Glutamatergic neuron (in vitro differentiated cells): ENCODE measurements around the gene TMCC1. TPM values are rescaled to one million over a fixed set of nuclear protein-coding genes. Genes with fewer than 3 reads are reported as not detected.
"Not testable (repeated sequence)": the region's sequence is repeated elsewhere in the genome, so short reads cannot be mapped to it uniquely, and the experiment has no call there.

Experiments
- DNase-seq: peaks from one replicate; pipeline ENCODE4 v3.0.0; 2022
- H3K27ac Mint-ChIP-seq: one replicate; pipeline ENCODE4 v1.8.0; 2020; ENCODE audit warnings: mild to moderate bottlenecking, mixed read lengths, inconsistent platforms; ENCODE audit not compliant: unreplicated experiment
- H3K27me3 Mint-ChIP-seq: one replicate; pipeline ENCODE4 v1.8.0; 2020; ENCODE audit warnings: mild to moderate bottlenecking, moderate library complexity, mixed read lengths, inconsistent platforms; ENCODE audit not compliant: unreplicated experiment
- H3K36me3 Mint-ChIP-seq: one replicate; pipeline ENCODE4 v1.8.0; 2020; ENCODE audit warnings: mild to moderate bottlenecking, mixed read lengths, inconsistent platforms; ENCODE audit not compliant: unreplicated experiment
- H3K4me1 Mint-ChIP-seq: one replicate; pipeline ENCODE4 v1.8.0; 2020; ENCODE audit warnings: mild to moderate bottlenecking, low read depth, mixed read lengths, inconsistent platforms; ENCODE audit not compliant: unreplicated experiment
- H3K4me3 Mint-ChIP-seq: one replicate; pipeline ENCODE4 v1.8.0; 2020; ENCODE audit warnings: mild to moderate bottlenecking, mixed read lengths, inconsistent platforms; ENCODE audit not compliant: unreplicated experiment
- H3K9me3 Mint-ChIP-seq: one replicate; pipeline ENCODE4 v1.8.0; 2020; ENCODE audit warnings: mild to moderate bottlenecking, moderate library complexity, mixed read lengths, inconsistent platforms; ENCODE audit not compliant: unreplicated experiment
- CTCF ChIP-seq: fragments of 200-600 bp; sonication (generic); IDR thresholded peaks from one replicate; pipeline ENCODE4 v1.5.0; 2021; ENCODE audit not compliant: partially characterized antibody, unreplicated experiment
- total RNA-seq: library from RNA; stranded (reverse); fragmentation: NEBNext Ultra II Directional; extraction: Animal tissue kit (Norgen Biotek cat#: 25700); gene quantifications from one replicate; pipeline ENCODE4 v1.2.1, GENCODE V29; 2021; ENCODE audit not compliant: unreplicated experiment

Gene TMCC1
- total RNA-seq, 1 donor from 2014 or later = 42.2 TPM

DNA sequence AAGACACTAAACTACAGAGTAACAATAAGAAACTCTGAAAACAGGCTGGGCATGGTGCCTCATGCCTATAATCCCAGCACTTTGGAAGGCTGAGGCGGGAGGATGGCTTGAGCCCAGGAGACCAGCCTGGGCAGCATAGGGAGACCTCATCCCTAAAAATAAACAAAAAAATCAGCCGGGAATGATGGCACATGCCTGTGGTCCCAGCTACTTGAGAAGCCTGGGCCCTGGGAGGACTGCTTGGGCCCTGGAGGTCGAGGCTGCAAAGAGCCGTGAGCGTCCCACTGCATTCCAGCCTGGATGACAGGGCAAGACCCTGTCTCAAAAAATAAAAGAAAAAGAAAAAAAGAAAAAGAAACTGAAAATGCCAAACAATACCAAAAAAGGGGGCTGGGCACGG lies 55.4 kb downstream of the TMCC1 start:
- no peak for DNase-seq
- no peak overlapping the region for H3K4me3 Mint-ChIP-seq
- H3K36me3 Mint-ChIP-seq = no peaks in the 10 kb centered on the region
- H3K4me1 Mint-ChIP-seq = peaks cover 25% of the 10 kb centered on the region
- no peak overlapping the region for H3K27ac Mint-ChIP-seq
- H3K9me3 Mint-ChIP-seq = peaks cover 2% of the 10 kb centered on the region
- H3K27me3 Mint-ChIP-seq = peaks cover 1% of the 10 kb centered on the region
- TF ChIP-seq CTCF = no peak

DNA sequence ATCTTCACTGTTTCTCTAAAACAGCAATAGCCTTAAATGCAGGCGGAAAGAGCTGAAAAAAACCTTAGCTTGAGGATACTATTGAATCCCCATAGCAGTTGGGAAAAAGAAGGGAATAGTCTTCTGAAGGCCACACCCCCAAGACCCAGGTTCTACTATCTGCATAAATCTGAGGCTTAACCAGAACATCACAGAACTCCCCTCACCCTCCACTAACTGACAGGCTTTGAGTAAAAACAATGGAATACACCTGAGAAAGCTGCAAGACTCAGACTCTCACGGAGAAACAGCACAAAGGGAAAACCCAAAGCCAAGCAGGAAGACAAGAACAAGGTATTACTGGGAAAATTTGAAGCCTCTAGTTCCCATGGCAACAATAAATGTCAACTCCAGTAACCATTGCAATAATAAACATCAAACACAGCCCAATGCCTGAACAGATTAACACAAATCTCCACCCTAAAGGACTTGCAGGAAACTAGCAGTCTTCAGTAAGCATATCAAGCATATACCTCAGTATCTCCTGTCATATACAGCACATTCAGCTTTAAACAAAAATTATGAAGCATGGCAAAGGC lies 56.4 kb downstream of the TMCC1 start:
- DNase-seq = no peak
- Mint-ChIP-seq H3K36me3 (no peaks in the 10 kb centered on the region), H3K27ac (peak overlapping the region; percentile 59), H3K27me3 (peaks cover 1% of the 10 kb centered on the region), H3K4me3 (no peak overlapping the region), H3K4me1 (peaks cover 25% of the 10 kb centered on the region), H3K9me3 (peaks cover 2% of the 10 kb centered on the region)
- TF ChIP-seq CTCF = no peak

DNA sequence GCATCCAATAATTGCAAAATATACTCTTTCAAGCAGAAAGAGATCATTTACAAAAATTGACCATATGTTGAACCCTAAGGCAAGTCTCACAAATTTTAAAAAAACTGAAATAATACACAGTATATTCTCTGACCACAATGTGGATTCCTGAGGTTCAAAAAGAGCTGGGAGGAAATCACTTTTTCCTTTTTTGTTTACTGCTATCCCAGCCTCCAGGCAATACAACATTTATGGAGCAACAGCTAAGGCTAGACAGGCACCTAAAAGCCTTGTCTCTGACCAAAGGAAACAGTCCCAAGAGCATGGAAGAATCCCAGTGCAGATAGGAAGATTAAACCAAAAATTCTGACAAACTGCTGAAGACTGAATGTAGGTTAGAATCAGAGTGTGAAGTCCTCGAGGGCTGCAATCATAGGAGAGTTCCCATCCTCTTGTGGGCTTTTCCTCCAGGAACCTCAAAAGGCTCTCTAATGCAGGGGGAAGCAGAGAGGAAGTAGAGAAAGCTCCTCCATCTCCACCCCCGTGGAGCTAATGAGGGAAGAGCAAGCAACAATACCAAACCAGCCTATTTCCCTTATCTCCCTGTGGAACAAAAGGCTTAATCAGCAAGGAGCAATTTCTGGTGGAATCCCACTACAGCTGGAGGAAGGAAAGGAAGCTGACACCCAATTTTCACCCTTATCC lies 57.0 kb downstream of the TMCC1 start:
- Mint-ChIP-seq H3K4me1 (peaks cover 25% of the 10 kb centered on the region), H3K9me3 (peaks cover 2% of the 10 kb centered on the region), H3K36me3 (no peaks in the 10 kb centered on the region), H3K27ac (peak overlapping the region; percentile 59), H3K4me3 (no peak overlapping the region), H3K27me3 (peaks cover 1% of the 10 kb centered on the region)
- DNase-seq = no peak
- no peak for TF ChIP-seq CTCF

DNA sequence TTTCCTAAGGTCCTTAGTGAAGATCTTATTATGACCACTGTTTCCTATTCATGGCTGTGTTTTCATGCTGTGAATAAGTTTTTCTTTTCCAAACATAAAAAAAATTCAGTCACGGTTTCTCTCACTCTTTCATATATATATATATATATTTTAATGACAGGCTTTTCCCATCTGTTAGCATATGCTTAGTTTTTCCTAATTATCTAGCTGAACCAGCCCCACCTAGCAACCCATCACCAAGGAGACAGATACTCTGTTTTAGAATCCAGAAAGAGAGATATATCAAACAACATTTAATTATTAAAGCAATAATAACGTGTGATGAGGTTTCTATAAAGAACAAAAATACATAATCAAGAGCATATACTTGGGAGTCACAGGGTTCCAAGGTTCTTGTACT lies 58.3 kb downstream of the TMCC1 start:
- Mint-ChIP-seq H3K4me3 (peak overlapping the region; percentile 0), H3K27me3 (peaks cover 1% of the 10 kb centered on the region), H3K9me3 (no peaks in the 10 kb centered on the region), H3K4me1 (peaks cover 25% of the 10 kb centered on the region), H3K36me3 (no peaks in the 10 kb centered on the region), H3K27ac (peak overlapping the region; percentile 24)
- no peak for DNase-seq
- TF ChIP-seq CTCF = no peak

- Mint-ChIP-seq H3K4me3 (peak overlapping the region; percentile 0), H3K27ac (peak overlapping the region; percentile 24), H3K9me3 (no peaks in the 10 kb centered on the region), H3K36me3 (no peaks in the 10 kb centered on the region), H3K27me3 (no peaks in the 10 kb centered on the region), H3K4me1 (peaks cover 25% of the 10 kb centered on the region)
- TF ChIP-seq CTCF = no peak
- DNase-seq = no peak
These were observed 58.9 kb downstream of the TMCC1 start for GRCh38 chr3:129834580-129834979.

DNA sequence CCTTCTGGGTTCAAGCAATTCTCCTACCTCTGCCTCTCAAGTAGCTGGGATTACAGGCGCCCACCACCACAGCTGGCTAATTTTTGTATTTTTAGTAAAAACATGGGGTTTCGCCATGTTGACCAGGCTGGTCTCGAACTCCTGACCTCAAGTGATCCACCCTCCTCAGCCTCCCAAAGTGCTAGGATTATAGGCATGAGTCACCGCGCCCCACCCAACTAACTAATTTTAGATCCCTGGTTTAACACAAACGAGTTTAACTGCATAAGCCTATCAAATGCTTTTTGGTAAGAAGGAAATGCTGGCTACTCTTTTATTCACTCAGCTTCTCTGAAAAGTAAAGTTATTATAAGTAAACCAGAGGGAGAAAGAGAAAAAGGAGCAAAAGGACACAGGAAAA lies 61.6 kb downstream of the TMCC1 start:
- not testable (repeated sequence) for H3K9me3 Mint-ChIP-seq, H3K36me3 Mint-ChIP-seq, DNase-seq, H3K27ac Mint-ChIP-seq, H3K4me3 Mint-ChIP-seq, H3K27me3 Mint-ChIP-seq
- H3K4me1 Mint-ChIP-seq = peaks cover 27% of the 10 kb centered on the region
